Ishikawa (cell line): ENCODE results near the gene NUP210.

ENCODE experiments used
- CEBPB ChIP-seq: IDR thresholded peaks from 2 replicates; pipeline ENCODE4 v1.6.1; 2012
- CREB1 ChIP-seq: IDR thresholded peaks from 2 replicates; pipeline ENCODE4 v1.6.1; 2012; ENCODE audit warnings: low read depth
- EGR1 ChIP-seq: IDR thresholded peaks from 2 replicates; pipeline ENCODE4 v1.6.1; 2012
- EP300 ChIP-seq: IDR thresholded peaks from 2 replicates; pipeline ENCODE4 v1.6.1; 2012; ENCODE audit warnings: borderline replicate concordance
- FOXM1 ChIP-seq: IDR thresholded peaks from 2 replicates; pipeline ENCODE4 v1.6.1; 2012; ENCODE audit warnings: low read depth, borderline replicate concordance
- NFIC ChIP-seq: IDR thresholded peaks from 2 replicates; pipeline ENCODE4 v1.6.1; 2012
- RAD21 ChIP-seq: IDR thresholded peaks from 2 replicates; pipeline ENCODE4 v1.6.1; 2012; ENCODE audit warnings: low read depth
- TAF1 ChIP-seq: IDR thresholded peaks from 2 replicates; pipeline ENCODE4 v1.6.1; 2012; ENCODE audit warnings: low read depth, mild to moderate bottlenecking
- TCF12 ChIP-seq: IDR thresholded peaks from 2 replicates; pipeline ENCODE4 v1.6.1; 2012; ENCODE audit warnings: low read depth
- TEAD4 ChIP-seq: IDR thresholded peaks from 2 replicates; pipeline ENCODE4 v1.6.1; 2012
- USF1 ChIP-seq: IDR thresholded peaks from 2 replicates; pipeline ENCODE4 v1.6.1; 2012
- YY1 ChIP-seq: IDR thresholded peaks from 2 replicates; pipeline ENCODE4 v1.6.1; 2012; ENCODE audit warnings: low read depth
- ZBTB7A ChIP-seq: IDR thresholded peaks from 2 replicates; pipeline ENCODE4 v1.6.1; 2012; ENCODE audit warnings: low read depth
- TF ChIP-seq, protein P1 (sequence below): IDR thresholded peaks from 2 replicates; pipeline ENCODE4 v1.6.1; 2012; ENCODE audit warnings: low read depth, mild to moderate bottlenecking
- TF ChIP-seq, protein P2 (sequence below): IDR thresholded peaks from 2 replicates; pipeline ENCODE4 v1.6.1; 2012

Gene NUP210

GRCh38 chr3:13414040-13414729, 5.9 kb downstream of the NUP210 start:
- TF ChIP-seq TEAD4 (no peak), CEBPB (no peak), EGR1 (no peak), TAF1 (no peak), YY1 (no peak), TCF12 (no peak), CREB1 (no peak), FOXM1 (no peak), EP300 (no peak), NFIC (no peak), ZBTB7A (no peak), USF1 (no peak), RAD21 (no peak)
- TF ChIP-seq, protein P1, sequence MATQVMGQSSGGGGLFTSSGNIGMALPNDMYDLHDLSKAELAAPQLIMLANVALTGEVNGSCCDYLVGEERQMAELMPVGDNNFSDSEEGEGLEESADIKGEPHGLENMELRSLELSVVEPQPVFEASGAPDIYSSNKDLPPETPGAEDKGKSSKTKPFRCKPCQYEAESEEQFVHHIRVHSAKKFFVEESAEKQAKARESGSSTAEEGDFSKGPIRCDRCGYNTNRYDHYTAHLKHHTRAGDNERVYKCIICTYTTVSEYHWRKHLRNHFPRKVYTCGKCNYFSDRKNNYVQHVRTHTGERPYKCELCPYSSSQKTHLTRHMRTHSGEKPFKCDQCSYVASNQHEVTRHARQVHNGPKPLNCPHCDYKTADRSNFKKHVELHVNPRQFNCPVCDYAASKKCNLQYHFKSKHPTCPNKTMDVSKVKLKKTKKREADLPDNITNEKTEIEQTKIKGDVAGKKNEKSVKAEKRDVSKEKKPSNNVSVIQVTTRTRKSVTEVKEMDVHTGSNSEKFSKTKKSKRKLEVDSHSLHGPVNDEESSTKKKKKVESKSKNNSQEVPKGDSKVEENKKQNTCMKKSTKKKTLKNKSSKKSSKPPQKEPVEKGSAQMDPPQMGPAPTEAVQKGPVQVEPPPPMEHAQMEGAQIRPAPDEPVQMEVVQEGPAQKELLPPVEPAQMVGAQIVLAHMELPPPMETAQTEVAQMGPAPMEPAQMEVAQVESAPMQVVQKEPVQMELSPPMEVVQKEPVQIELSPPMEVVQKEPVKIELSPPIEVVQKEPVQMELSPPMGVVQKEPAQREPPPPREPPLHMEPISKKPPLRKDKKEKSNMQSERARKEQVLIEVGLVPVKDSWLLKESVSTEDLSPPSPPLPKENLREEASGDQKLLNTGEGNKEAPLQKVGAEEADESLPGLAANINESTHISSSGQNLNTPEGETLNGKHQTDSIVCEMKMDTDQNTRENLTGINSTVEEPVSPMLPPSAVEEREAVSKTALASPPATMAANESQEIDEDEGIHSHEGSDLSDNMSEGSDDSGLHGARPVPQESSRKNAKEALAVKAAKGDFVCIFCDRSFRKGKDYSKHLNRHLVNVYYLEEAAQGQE = no peak
- TF ChIP-seq, protein P2, sequence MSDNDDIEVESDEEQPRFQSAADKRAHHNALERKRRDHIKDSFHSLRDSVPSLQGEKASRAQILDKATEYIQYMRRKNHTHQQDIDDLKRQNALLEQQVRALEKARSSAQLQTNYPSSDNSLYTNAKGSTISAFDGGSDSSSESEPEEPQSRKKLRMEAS = no peak

GRCh38 chr3:13411186-13411860, 8.8 kb downstream of the NUP210 start:
- no peak for TF ChIP-seq EGR1

DNA sequence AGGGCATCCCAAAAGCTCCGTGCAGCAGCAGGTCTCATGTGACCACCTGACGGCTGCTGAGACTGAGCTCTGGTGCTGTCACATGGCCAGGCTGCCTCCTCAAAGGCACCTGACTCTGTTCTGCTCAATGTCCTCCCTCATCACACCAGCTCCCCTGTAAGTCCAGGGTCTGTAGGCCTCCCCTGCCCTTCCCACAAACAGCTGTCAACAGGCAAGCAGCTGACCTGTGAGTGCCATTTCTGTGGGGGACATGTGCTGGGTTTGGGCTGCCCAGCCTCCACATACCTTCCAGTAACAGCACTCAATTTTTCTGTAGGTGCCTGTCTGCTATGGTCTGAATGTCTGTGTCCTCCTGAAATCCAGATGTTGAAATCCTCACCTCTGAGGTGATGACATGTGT, 11.2 kb downstream of the NUP210 start:
- TF ChIP-seq EP300 (no peak), FOXM1 (no peak), TCF12 (no peak), ZBTB7A (no peak), RAD21 (no peak), EGR1 (no peak), CEBPB (no peak), USF1 (no peak), NFIC (no peak), YY1 (no peak), TAF1 (no peak)
- TF ChIP-seq, protein P1 = no peak
- TF ChIP-seq, protein P2 = no peak

- TF ChIP-seq ZBTB7A = no peak
- TF ChIP-seq, protein P1 = no peak
Observed at GRCh38 chr3:13407926-13408325, 12.2 kb downstream of the NUP210 start.

- TF ChIP-seq, protein P1 = no peak
- TF ChIP-seq NFIC = no peak
- no peak for TF ChIP-seq EP300
- TF ChIP-seq, protein P2 = no peak
- no peak for TF ChIP-seq TEAD4
- no peak for TF ChIP-seq RAD21
- TF ChIP-seq YY1 = no peak
- no peak for TF ChIP-seq TAF1
Observed at GRCh38 chr3:13407475-13407874, 12.6 kb downstream of the NUP210 start.
